ENCODE results near the gene RCC2. TPM values are rescaled to one million over a fixed set of nuclear protein-coding genes. Genes with fewer than 3 reads are reported as not detected.

RCC2 gene
- total RNA-seq, 1 experiment from 2014 or later = 116 TPM

- no peaks in the 10 kb centered on the region for H3K9me3 ChIP-seq (ENCODE audit: control insufficient read depth, insufficient read depth, low read depth, low read length)
- no peak for ATAC-seq
- no peak for DNase-seq (ENCODE audit: low read depth, low spot score)
- no TSS peak for BruUV-seq (replicated peaks)
- ChIA-PET POLR2A (interaction anchor here (0.7 kb wide), 1 partner anchor 18 kb away, joined by 3 read pairs; no protein-coding TSS in a partner anchor), CTCF (no interaction called here)
- no peak overlapping the region for H3K4me3 ChIP-seq (ENCODE audit: low read depth in 2 of 2, low read length in 2 of 2)
- no peak overlapping the region for H3K27ac ChIP-seq (ENCODE audit: low read length)
- H3K27me3 ChIP-seq (ENCODE audit: control insufficient read depth, insufficient read depth, low read length) = no peaks in the 10 kb centered on the region
- peaks cover 24% of the 10 kb centered on the region for H3K4me1 ChIP-seq (ENCODE audit: control insufficient read depth, insufficient read depth, low read length)
- TF ChIP-seq REST (IDR thresholded peaks at IDR 0.05; ENCODE audit: insufficient read depth in 1 of 2, low read depth in 2 of 2, low read length in 1 of 2) (no peak), TCF7L2 (IDR thresholded peaks at IDR 0.05; ENCODE audit: low read depth, low read length) (no peak), CTCF (IDR thresholded peaks at IDR 0.05) (no peak), POLR2AphosphoS5 (IDR thresholded peaks at IDR 0.05; ENCODE audit: low read depth, low read length) (no peak), SIN3A (IDR thresholded peaks at IDR 0.05; ENCODE audit: borderline replicate concordance, insufficient read depth, low read depth, low read length) (no peak)
- peaks cover 2% of the 10 kb centered on the region; the same call in 1 of the 2 replicates for H3K36me3 ChIP-seq (ENCODE audit: control insufficient read depth, insufficient read depth, low read length)
- intact Hi-C loops (cut with micrococcal nuclease; ENCODE audit: unreplicated experiment) (no loop called here), in situ Hi-C loops (cut with HindIII; ENCODE audit: low pct_unique_long_range_greater_than_20kb, low sequenced_read_pairs) (no loop called here)
These were observed 4.9 kb downstream of the RCC2 start for GRCh38 chr1:17434601-17435000.

- H3K36me3 ChIP-seq (ENCODE audit: control insufficient read depth, insufficient read depth, low read length) = peaks cover 6% of the 10 kb centered on the region
- ChIA-PET POLR2A (interaction anchor here (0.7 kb wide), 1 partner anchor 18 kb away, joined by 3 read pairs; no protein-coding TSS in a partner anchor), CTCF (no interaction called here)
- TF ChIP-seq TCF7L2 (IDR thresholded peaks at IDR 0.05; ENCODE audit: low read depth, low read length) = no peak
- no peak for TF ChIP-seq POLR2AphosphoS5 (IDR thresholded peaks at IDR 0.05; ENCODE audit: low read depth, low read length)
- TF ChIP-seq CTCF (IDR thresholded peaks at IDR 0.05) = no peak
- TF ChIP-seq REST (IDR thresholded peaks at IDR 0.05; ENCODE audit: insufficient read depth in 1 of 2, low read depth in 2 of 2, low read length in 1 of 2) = no peak
- TF ChIP-seq SIN3A (IDR thresholded peaks at IDR 0.05; ENCODE audit: borderline replicate concordance, insufficient read depth, low read depth, low read length) = no peak
- ATAC-seq (no peak), DNase-seq (ENCODE audit: low read depth, low spot score) (no peak)
- no TSS peak for BruUV-seq (replicated peaks)
- H3K4me1 ChIP-seq (ENCODE audit: control insufficient read depth, insufficient read depth, low read length) = peaks cover 24% of the 10 kb centered on the region
- intact Hi-C loops (cut with micrococcal nuclease; ENCODE audit: unreplicated experiment) (no loop called here), in situ Hi-C loops (cut with HindIII; ENCODE audit: low pct_unique_long_range_greater_than_20kb, low sequenced_read_pairs) (no loop called here)
- no peak overlapping the region for H3K27ac ChIP-seq (ENCODE audit: low read length)
- no peaks in the 10 kb centered on the region for H3K27me3 ChIP-seq (ENCODE audit: control insufficient read depth, insufficient read depth, low read length)
- H3K9me3 ChIP-seq (ENCODE audit: control insufficient read depth, insufficient read depth, low read depth, low read length) = no peaks in the 10 kb centered on the region
- H3K4me3 ChIP-seq (ENCODE audit: low read depth in 2 of 2, low read length in 2 of 2) = no peak overlapping the region
These were observed 5.5 kb downstream of the RCC2 start for GRCh38 chr1:17434016-17434415.
